GM19035 (cell line): ENCODE results near the gene MTIF3.

ENCODE experiments used
- ATAC-seq: cut with Tn5 transposase; IDR thresholded peaks from one replicate; pipeline ENCODE4 v1.9.1; 2021; ENCODE audit not compliant: unreplicated experiment

Gene MTIF3

GRCh38 chr13:27461940-27462584, 11.7 kb upstream of the MTIF3 start:
- no peak for ATAC-seq

- ATAC-seq: no peak
Observed at GRCh38 chr13:27455331-27455855, 5.0 kb upstream of the MTIF3 start.

- no peak for ATAC-seq
Observed at GRCh38 chr13:27450921-27451471, 632 bp upstream of the MTIF3 start.

GRCh38 chr13:27449081-27449603, 1.2 kb downstream of the MTIF3 start:
- ATAC-seq: no peak

GRCh38 chr13:27448308-27448707, 2.1 kb downstream of the MTIF3 start:
- ATAC-seq: no peak

GRCh38 chr13:27446986-27447583, 3.3 kb downstream of the MTIF3 start:
- ATAC-seq: no peak

- ATAC-seq: no peak
Observed at GRCh38 chr13:27442797-27443196, 7.6 kb downstream of the MTIF3 start.

- ATAC-seq: no peak
Observed at GRCh38 chr13:27442071-27442647, 8.2 kb downstream of the MTIF3 start.

GRCh38 chr13:27440408-27440807, 10.0 kb downstream of the MTIF3 start:
- no peak for ATAC-seq

GRCh38 chr13:27437126-27437525, 13.2 kb downstream of the MTIF3 start:
- ATAC-seq: no peak

- ATAC-seq: no peak
Observed at GRCh38 chr13:27432611-27433210, 17.7 kb downstream of the MTIF3 start.

- ATAC-seq: no peak
Observed at GRCh38 chr13:27432180-27432579, 18.2 kb downstream of the MTIF3 start.

GRCh38 chr13:27428160-27428559, 22.2 kb downstream of the MTIF3 start:
- no peak for ATAC-seq

GRCh38 chr13:27427641-27428040, 22.7 kb downstream of the MTIF3 start:
- ATAC-seq: no peak

GRCh38 chr13:27425918-27426630, 24.3 kb downstream of the MTIF3 start:
- peak; percentile 53 for ATAC-seq

GRCh38 chr13:27425158-27425917, 25.0 kb downstream of the MTIF3 start:
- ATAC-seq: peak; percentile 4

- ATAC-seq: peak; percentile 66
Observed at GRCh38 chr13:27424246-27425157, 25.9 kb downstream of the MTIF3 start, which contains the start of gene GTF3A. Gene GTF3A, plus strand, starts transcription at chr13:27424619.

- no peak for ATAC-seq
Observed at GRCh38 chr13:27423333-27423732, 27.0 kb downstream of the MTIF3 start.
